T-helper 1 cell treated with Interleukin-12 subunit alpha and Interleukin-12 subunit beta and Interleukin-4 antibody, amounts not matched to agents 30 ng/mL and 1 ng/mL, for 36 hours (primary cell): ENCODE measurements around the gene TARM1. TPM values are rescaled to one million over a fixed set of nuclear protein-coding genes. Genes with fewer than 3 reads are reported as not detected.
"Not testable (repeated sequence)": the region's sequence is repeated elsewhere in the genome, so short reads cannot be mapped to it uniquely, and the experiment has no call there.

Source experiments
- intact Hi-C: fragments of 100-400 bp; cut with micrococcal nuclease; formaldehyde crosslinking; loops from one replicate; pipeline ENCODE4 v1.15.1; 2024
- total RNA-seq: library from RNA; stranded (reverse); gene quantifications from 2 replicates; pipeline ENCODE4 v1.2.3, GENCODE V29; 2022

The TARM1 gene
- total RNA-seq, 1 donor from 2014 or later: not detected

DNA sequence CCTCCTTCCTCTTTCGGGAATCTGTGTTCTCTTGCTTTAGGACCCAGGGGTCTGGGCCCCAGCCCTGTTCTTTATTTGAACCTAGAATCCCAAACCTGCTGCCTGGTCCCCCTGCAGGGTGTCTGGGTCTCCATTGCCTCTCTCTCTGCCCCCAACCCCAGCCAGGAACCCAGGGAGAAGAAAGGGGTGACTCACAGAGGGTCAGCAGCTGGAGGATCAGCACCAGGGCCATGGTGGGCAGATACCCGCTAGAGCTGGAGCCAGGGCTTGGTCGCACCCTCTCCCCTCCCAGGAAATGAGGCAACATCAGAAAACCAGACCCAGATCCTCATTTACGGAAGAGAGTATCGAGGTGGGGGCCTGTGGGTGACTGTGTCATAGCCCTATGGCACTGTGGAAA lies 19.4 kb upstream of the TARM1 start, which contains the start of gene OSCAR:
Gene OSCAR, minus strand, starts transcription at position 243 of the 400 bp plus-strand sequence. Its CDS starts 11 bp downstream, at position 232.
- intact Hi-C loops: no loop called here

DNA sequence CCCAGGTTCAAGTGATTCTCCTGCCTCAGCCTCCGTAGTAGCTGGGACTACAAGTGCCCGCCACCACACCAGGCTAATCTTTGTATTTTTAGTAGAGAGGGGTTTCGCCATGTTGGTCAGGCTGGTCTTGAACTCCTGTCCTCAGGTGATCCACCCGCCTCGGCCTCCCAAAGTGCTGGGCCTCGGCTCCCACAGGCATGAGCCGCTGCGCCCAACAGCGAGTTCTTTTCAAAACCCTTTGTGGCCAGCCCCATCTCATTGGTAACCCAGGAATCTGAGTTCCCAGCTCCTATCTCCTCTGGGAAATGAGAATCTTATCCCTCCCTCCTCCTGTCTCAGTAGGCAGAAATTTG lies 18.7 kb upstream of the TARM1 start:
- intact Hi-C loops: not testable (repeated sequence)

DNA sequence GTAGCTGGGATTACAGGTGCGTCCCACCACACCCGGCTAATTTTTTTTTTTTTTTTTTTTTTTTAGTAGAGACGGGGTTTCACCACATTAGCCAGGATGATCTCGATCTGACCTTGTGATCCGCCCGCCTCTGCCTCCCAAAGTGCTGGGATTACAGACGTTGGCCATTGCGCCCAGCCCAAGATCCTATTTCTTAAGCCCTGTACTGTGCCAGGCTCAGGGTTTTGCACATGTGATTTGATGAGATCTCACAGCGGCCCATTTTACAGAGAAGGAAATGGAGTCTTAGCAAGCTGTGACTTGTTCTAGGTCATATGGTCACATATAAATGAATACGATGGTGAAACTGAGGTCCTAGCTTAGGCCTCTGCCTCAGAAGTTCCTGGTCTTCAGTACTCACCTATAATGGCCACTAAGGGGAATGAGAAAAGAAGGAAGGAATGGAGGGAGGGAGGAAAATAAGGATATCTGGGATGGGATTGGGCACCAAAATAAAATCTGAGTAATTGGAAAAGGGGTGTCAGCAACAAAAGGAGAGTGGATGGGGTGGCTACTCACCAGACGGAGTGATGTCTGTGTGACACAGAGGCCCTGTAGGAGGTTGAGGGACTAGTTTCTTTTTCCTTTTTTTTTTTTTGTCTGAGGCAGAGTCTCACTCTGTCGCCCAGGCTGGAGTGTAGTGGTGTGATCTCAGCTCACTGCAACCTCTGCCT lies 18.2 kb upstream of the TARM1 start:
- intact Hi-C loops: no loop called here

DNA sequence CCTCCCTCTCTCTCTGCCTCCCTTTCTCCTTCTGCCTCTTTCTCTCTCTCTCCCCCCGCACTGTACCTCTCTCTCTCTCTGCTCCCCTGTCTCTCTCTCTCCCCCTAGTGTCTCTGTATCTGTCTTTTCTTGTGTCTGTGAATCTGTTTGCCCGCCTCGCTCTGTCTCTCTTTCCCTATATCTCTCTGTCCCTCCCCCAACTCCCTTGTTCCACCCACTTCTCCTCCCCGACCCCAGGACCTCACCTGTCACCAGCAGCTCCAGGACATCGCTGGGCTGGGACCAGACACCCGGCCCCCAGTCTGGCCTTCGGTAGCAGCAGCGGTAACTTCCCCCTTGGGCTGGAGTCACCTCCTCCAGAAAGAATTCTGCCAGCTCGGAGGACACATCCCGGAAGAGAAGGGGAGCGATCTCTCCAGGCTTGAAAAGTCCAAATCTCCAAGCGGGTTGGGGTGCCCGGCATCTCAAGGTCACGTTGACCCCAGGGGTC lies 15.5 kb upstream of the TARM1 start:
- intact Hi-C loops: loop anchor here (2.0 kb wide), 1 partner anchor 18 kb away; the partner anchor contains the start of genes PRPF31 and TFPT

DNA sequence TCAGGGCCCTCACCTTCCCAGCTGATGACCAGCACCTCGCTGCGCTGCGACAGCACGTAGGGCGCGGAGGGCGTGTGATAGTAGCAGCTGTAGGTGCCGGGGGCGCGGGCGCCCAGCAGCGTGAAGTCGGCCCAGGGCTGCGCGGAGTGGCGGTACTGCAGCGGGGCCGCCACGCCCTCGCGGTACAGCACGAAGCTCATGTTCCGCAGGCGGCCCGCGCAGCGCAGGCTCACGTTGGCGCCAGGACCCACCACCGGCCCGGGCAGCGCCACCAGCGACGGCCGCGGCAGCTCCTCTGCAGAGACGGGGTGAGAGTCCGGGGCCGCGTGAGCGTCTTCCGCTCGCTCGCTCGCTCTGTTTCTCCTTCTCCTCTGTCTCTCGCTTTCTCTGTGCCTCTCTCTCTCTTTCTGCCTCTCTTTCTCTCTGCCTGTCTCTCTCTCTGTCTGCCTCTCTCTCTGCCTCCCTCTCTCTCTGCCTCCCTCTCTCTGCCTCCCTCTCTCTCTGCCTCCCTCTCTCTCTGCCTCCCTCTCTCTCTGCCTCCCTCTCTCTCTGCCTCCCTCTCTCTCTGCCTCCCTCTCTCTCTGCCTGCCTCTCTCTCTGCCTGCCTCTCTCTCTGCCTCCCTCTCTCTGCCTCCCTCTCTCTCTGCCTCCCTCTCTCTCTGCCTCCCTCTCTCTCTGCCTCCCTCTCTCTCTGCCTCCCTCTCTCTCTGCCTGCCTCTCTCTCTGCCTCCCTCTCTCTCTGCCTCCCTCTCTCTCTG lies 14.9 kb upstream of the TARM1 start:
- intact Hi-C loops: loop anchor here (2.0 kb wide), 1 partner anchor 19 kb away; the partner anchor contains the start of genes PRPF31 and TFPT

DNA sequence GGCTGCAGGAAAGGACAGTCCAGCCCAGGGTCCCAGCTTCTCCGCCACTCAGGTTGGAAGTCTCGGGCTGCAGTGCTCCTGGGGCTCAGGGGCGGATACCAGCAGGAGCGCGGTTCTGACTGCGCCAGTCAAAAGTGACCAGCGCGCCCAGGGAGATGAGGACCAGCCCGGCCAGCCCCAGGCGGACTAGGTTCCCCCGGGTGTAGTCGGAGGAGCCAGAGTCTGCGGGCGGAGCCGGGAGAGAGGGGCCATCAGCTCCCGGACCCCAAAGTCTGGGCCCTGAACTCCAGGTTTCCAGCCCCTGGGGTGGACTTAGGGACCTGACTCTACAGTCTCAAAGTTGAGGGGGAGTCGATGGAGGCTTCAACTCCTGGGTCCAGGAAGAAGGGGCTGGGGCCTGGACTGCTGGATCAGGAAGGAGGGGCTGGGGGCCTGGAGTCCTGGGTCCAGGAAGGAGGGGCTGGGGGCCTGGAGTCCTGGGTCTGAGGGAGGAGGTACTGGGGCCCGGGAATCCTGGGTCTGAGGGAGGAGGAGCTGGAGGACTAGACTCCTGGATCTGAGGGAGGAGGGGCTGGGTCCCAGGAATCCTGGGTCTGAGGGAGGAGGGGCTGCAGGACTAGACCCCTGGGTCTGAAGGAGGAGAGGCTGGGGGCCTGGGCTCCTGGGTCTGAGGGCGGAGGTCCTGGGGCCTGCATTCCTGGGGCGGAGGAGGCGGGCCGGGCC lies 14.1 kb upstream of the TARM1 start:
- intact Hi-C loops: no loop called here

DNA sequence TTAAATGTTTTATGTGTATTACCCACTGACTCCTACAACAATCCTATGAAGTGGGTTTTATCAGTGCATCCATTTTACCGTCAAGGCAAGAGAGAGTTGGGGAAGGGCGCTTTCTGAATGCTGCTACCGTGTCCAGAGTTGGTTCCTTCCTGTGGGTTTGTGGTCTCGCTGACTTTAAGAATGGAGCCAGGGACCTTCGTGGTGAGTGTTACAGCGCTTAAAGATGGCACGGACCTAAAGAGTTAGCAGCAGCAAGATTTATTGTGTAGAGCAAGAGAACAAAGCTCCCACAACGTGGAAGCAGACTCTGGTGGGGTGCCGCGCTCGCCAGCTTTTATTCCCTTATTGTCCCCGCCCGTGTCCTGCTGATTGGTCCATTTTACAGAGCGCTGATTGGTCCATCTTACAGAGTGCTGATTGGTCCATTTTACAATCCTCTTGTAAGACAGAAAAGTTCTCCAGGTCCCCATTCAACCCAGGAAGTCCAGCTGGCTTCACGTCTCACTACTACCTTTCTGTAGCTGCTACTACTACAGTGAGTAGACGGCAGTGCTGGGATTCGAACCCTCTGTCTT lies 13.3 kb upstream of the TARM1 start:
- intact Hi-C loops: no loop called here

DNA sequence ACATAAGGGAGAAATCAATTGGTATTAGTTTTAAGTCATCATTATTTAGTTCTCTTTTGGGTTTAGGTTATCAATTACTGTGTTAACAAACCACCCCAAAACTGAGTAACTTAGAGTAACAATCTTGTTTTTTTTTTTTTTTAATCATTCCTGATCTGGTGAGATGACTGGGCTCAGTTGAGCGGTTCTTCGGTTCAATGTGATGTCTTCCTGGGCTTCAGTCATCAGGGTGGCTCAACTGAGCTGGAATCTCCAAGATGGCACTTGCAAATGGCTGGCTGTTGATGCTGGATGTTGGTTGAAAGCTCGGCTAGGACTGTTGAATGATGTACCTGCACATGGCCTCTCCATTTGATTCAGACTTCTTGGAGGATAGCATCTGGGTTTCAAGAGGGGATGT lies 3.2 kb upstream of the TARM1 start:
- intact Hi-C loops: no loop called here

DNA sequence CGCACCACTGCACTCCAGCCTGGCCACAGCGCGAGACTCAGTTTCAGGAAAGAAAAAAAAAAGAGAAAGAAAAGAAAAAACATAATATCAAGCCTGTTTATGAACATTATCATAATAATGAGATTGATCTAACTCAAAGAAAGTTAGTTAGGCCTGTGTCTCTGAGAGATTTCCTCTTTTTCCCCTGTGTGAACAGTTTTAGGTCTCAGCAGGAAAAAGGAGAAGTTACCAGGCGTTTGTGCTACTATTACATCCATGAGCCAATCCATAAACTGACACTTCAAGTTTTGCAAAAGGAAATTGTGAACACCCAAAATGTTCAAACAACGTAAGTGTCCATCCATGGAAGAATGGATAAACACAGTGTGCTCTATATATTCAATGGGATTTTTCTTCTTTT lies 3.8 kb downstream of the TARM1 start:
- intact Hi-C loops: no loop called here

DNA sequence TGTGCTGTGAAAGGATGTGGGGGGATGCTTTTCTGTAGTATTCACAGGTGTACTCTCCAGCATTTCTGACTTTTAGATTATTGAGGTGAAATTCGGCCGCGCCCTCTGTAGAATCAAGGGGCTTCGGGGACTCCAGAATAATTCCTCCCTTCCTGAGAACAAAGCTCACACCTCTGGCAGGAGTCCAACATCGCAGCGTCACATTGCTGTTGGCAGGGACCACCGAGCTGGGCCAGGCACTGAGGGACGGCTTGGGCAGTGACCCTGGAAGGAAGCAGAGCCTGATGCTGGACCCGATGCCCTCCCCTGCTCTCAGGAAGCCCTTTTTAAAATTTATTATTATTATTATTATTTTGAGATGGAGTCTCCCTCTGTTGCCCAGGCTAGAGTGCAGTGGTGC lies 6.3 kb downstream of the TARM1 start:
- intact Hi-C loops: no loop called here

DNA sequence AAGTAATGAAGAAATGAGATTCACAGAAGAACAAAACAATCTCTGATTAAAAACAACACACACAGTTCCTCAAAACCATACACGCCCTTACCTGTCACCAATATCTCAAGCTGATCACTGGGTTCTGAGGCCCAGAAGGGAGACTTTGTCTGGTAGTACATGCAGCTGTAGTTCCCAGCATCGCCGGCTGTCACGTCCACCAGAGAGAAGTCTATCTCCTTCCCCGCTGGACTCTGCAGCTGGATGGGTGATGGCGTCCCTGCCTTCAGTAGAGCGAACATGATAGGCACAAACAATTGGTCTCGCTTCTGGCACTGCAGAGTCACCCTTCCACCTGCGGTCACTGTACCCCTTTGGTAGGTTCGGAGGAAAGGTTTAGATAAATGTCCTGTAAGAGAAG lies 7.3 kb downstream of the TARM1 start:
- intact Hi-C loops: no loop called here

DNA sequence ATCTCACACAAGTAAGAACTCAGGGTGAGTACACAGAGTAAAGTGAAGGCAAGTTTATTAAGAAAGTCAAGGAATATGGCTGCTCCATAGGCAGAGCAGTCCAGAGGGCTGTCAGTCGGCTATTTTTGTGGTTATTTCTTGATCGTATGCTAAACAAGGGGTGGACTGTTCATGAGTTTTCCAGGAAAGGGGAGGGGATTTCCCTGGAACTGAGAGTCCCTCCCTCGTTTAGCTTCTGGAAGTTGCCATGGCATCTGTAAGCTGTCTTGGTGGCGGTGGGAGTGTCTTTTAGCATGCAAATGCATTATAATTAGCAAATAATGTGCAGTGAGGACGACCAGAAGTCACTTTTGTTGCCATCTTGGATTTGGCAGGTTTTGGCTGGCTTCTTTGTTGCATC lies 11.7 kb downstream of the TARM1 start:
- intact Hi-C loops: no loop called here

DNA sequence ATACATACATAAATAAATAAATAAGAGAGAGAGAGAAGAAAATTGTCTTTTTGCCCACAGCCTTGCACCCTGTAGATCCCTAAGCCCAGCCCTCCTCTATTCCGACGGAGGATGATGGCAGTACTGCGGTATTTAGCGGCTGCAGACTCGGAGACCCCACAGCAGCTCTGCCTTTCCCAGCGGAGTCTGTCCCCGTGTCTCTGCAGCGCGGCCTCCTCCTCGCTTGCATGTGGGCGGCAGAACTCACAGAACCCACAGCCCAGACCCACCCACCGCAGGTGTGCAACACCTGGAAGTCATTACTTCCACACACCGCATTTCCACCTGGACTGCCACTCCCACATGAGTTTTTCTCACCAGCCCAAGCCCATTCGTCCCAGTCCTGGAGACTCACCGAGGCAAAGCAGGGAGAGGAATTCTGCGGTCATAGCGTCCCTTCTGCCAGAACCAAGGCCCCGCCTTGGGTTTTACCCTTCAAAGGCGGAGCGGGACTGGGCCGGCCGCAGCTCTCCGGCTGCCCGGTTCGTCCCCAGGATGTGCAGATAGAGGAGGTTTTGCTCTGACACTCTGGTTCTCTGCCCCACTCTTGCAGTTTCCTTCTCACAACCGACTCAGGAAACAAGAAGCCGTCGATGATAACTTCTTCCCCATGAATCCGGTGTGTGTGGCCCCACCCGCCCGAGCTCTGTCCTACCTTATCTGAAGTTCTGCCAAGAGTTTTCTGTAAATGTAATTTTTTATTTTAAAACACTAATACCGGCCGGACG lies 17.6 kb downstream of the TARM1 start, which contains the start of gene VSTM1:
Gene VSTM1, minus strand, starts transcription at position 548 of the 767 bp plus-strand sequence. Its CDS starts 120 bp downstream, at position 428.
- intact Hi-C loops: no loop called here

DNA sequence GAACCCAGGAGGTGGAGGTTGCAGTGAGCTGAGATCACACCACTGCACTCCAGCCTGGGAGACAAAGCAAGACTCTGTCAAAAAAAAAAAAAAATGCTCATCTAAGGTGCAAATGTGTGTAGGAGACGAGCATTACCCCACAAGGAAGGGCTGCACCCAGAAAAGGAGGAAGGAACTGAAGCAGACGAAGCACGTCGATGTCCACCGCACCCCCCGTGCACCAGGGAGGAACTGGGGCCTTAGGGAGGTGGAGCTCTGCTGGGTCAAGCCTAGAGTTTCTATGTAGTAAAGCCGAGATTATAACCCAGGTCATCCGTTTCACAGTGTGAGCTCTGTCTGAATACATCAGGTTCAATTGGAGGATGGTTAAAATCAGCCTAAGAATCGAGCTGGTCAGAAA lies 18.5 kb downstream of the TARM1 start:
- intact Hi-C loops: no loop called here

DNA sequence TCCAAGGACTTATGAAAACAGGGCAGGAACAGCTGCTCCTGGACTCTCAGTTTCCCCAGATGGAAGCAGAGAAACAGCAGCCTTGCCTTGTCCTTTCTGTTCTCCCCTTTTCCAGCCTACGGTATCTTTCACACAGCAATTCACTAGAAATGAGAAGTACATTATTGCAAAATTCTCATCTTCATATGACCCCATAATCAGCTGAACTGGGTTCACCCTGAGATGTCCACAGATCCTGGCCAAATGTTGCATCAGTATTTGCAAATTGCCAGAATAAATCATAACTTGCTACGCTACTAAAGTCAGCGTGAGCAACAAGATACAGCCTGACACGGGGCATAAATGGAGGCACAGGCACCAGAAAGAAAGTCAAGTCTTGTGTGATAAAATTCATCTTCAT lies 33.5 kb downstream of the TARM1 start:
- intact Hi-C loops: no loop called here

DNA sequence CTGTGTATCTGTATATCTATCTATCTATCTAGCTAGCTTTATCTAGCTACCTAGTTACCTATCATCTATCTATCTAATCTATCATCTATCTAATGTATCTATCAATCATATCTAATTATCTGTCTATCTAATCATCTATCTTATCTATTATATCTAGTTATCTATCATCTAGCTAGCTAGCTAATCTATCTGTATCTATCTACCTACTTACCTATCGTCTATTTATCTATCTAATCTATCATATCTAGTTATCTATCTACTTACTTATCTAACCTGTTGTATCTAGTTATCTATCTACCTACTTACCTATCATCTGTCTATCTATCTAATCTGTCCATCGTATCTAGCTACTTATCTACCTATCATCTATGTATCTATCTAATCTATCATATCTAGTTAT lies 35.4 kb downstream of the TARM1 start:
- intact Hi-C loops: no loop called here

DNA sequence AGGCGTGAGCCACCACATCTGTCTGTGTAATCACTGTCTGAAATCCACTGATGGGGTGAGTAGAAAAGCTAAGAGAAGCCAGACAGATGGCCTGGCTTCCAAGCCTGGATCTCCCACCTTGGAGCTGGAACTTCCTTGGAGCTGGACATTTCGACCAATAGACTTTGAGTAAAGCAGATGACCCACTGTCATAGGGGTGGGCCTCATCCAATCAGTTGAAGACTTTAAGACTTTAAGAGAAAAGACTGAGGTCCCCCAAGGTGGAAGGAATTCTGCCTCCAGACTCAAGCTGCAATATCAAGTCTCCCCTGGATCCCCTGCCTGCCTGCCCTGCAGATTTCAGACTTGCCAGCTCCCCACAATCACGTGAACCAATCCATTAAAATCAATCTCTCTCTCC lies 38.2 kb downstream of the TARM1 start:
- intact Hi-C loops: no loop called here

DNA sequence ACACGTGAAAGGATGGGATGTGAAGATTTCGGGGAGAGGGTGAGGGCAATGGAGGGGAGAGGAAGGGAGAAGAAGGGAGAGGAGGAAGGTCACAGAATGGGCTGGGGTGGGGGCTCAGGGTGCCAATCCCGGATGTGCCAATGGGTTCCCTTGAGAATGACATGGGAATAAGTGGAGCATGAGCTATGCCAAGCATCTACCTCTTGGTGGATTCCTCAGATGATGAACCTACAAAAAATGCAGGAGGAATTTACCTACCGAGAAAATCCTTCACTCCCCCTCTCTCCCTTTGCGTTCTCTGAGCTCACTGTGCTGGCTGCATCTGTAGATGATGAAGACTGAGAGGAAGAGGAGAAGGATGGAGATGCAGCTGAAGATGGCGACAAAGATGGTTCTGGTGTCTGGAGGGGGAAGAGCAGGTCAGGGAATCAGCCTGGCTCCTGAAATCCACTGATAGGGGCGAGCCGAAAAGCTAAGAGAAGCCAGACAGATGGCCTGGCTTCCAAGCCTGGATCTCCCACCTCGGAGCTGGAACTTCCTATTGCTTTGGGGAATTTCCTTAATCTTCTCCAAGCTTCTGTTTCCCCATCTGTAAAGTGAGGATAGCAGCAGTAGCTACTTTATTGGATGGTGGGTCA lies 39.1 kb downstream of the TARM1 start:
- intact Hi-C loops: no loop called here

DNA sequence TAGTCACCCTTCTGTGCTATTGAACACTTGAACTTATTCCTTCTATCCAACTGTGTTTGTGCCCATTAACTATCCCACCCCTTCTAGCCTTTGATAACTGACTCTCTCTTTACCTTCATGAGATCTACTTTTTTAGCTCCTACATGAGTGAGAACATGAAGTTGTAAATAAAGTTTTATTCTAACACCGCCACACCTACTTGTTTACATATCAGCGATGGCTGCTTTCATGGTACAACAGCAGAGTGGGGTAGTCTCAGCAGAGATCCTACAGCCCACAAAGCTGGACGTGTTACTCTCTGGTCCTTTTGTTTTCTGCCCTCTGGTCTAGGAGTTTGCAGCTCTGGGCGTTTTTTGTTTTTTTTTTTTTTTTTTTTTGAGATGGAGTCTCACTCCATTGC lies 41.2 kb downstream of the TARM1 start:
- intact Hi-C loops: no loop called here

DNA sequence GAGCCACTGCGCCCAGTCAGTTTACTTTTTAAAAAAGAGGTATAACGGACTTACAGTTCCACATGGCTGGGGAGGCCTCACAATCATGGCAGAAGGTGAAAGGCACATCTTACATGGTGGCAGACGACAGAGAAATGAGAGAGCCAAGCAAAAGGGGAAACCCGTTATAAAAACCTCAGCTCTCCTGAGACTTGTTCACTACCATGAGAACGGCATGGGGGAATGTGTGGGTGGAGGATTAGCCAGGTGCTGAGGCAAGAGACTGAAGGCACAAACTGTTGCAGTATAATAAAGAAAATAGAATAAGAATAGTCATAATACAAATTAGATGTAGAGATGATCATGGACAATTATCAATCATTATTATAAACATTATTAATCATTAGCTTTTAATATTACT lies 44.6 kb downstream of the TARM1 start:
- intact Hi-C loops: not testable (repeated sequence)
